Stomach (tissue), 9 donors: Measurements from ENCODE around the gene SIGLEC1. TPM values are rescaled to one million over a fixed set of nuclear protein-coding genes. Genes with fewer than 3 reads are reported as not detected.

ENCODE experiments used
- DNase-seq, 2 donors: peaks; one replicate each; pipeline versions ENCODE4 v3.0.0 to v3.0.0-alpha.2; 2013 to 2019
- H3K27ac ChIP-seq, 5 donors: fragments of 200-600 bp in 4 of 5; sonication (generic) in 4 of 5; one replicate each; pipeline ENCODE4 v1.5.1; 2013 to 2019; ENCODE audit warnings: mild to moderate bottlenecking in 1 of 5, moderate library complexity in 1 of 5
- H3K27me3 ChIP-seq, 3 donors: fragments of 200-600 bp; sonication (generic); one replicate each; pipeline ENCODE4 v1.5.1; 2017 to 2019; ENCODE audit warnings: mixed run types in 1 of 3
- H3K36me3 ChIP-seq, 4 donors: fragments of 200-600 bp; sonication (generic); 1 replicate in 3 of 4; 2 replicates in 1 of 4; pipeline ENCODE4 v1.5.1; 2016 to 2019
- H3K4me1 ChIP-seq, 4 donors: fragments of 200-600 bp; sonication (generic); one replicate each; pipeline ENCODE4 v1.5.1; 2016 to 2019
- H3K4me3 ChIP-seq, 4 donors: fragments of 200-600 bp; sonication (generic) in 3 of 4; one replicate each; pipeline ENCODE4 v1.5.1; 2016 to 2019; ENCODE audit warnings: mild to moderate bottlenecking in 1 of 4
- H3K9me3 ChIP-seq, 4 donors: fragments of 200-600 bp; sonication (generic); one replicate each; pipeline ENCODE4 v1.5.1; 2016 to 2019
- CTCF ChIP-seq, 7 experiments: fragments of 450-650 bp in 4 of 7; fragments of 200-600 bp in 3 of 7; sonication (generic) in 3 of 7; IDR thresholded peaks; one replicate each; pipeline ENCODE4 v1.5.1; 2016 to 2019; ENCODE audit warnings: antibody characterized with exemption in 7 of 7, control low read depth in 2 of 7, mild to moderate bottlenecking in 1 of 7
- EP300 ChIP-seq: sonication (generic); formaldehyde crosslinking; IDR thresholded peaks from one replicate; pipeline ENCODE4 v1.6.1; 2017; ENCODE audit warnings: antibody characterized with exemption
- POLR2A ChIP-seq, 4 donors: fragments of 450-650 bp; IDR thresholded peaks; one replicate each; pipeline ENCODE4 v1.6.1; 2016; ENCODE audit warnings: antibody characterized with exemption in 4 of 4, control low read depth in 2 of 4, mild to moderate bottlenecking in 1 of 4, moderate library complexity in 1 of 4
- POLR2AphosphoS5 ChIP-seq, 3 donors: sonication (generic); formaldehyde crosslinking; IDR thresholded peaks; one replicate each; pipeline ENCODE4 v1.6.1; 2016; ENCODE audit warnings: antibody characterized with exemption in 3 of 3
- WGBS, 5 donors: extraction: QIAGEN DNeasy Blood & Tissue Kit in 3 of 5; methylation state at CpG; one replicate each; pipeline versions ENCODE4 v1.1.5 to v1.1.7; 2013 to 2018; 5-methylcytosine and 5-hydroxymethylcytosine counted together
- intact Hi-C: fragments of 100-400 bp; cut with DNase I; formaldehyde crosslinking; loops from one replicate; pipeline ENCODE4 v1.15.1; 2023; ENCODE audit warnings: low total_unique reads
- polyA plus RNA-seq, 3 donors: library from polyadenylated mRNA; stranded (reverse); fragments of 200-250 nt; gene quantifications; one replicate each; pipeline ENCODE4 v1.2.3, GENCODE V29; 2013
- total RNA-seq, 5 donors: library from RNA; depleted of rRNA; stranded (reverse); fragments of >200 nt; gene quantifications; one replicate each; pipeline versions ENCODE4 v1.1.0 to v1.2.3, GENCODE V29; 2014 to 2016
- donor health status: healthy with polysubstance abuse.
- donor health status: Bipolar disorder and iron deficiency.
- donor health status: healthy.

Gene SIGLEC1
- total and polyA plus RNA-seq, 8 donors: 1.4 to 22.2 (median 1.8) TPM

- intact Hi-C loops: loop anchor here (10.0 kb wide), 1 partner anchor 102 kb away; no protein-coding TSS in a partner anchor
- TF ChIP-seq EP300: no peak
- no peak for TF ChIP-seq CTCF (IDR thresholded peaks at IDR 0.05)
- no peak for TF ChIP-seq POLR2A (IDR thresholded peaks at IDR 0.05)
- TF ChIP-seq POLR2AphosphoS5 (IDR thresholded peaks at IDR 0.05): no peak
- Histone ChIP-seq H3K4me3 (peak overlapping the region; percentile 35 to 55 (median 38)), H3K27me3 (peaks cover 0 to 22% (median 13%) of the 10 kb centered on the region in 3 donors), H3K36me3 (peaks cover 6 to 63% (median 32%) of the 10 kb centered on the region in 4 donors), H3K4me1 (peaks cover 16 to 46% (median 29%) of the 10 kb centered on the region in 4 donors), H3K27ac (peak overlapping the region in 1 of 5 donors; percentile 46), H3K9me3 (no peaks in the 10 kb centered on the region)
- 28 to 68% (median 33%) methylated on average over 13 of the region's 13 CpGs for WGBS, 5 donors
- DNase-seq: no peak
Observed at GRCh38 chr20:3752386-3752759, 40.0 kb upstream of the SIGLEC1 start.

DNA sequence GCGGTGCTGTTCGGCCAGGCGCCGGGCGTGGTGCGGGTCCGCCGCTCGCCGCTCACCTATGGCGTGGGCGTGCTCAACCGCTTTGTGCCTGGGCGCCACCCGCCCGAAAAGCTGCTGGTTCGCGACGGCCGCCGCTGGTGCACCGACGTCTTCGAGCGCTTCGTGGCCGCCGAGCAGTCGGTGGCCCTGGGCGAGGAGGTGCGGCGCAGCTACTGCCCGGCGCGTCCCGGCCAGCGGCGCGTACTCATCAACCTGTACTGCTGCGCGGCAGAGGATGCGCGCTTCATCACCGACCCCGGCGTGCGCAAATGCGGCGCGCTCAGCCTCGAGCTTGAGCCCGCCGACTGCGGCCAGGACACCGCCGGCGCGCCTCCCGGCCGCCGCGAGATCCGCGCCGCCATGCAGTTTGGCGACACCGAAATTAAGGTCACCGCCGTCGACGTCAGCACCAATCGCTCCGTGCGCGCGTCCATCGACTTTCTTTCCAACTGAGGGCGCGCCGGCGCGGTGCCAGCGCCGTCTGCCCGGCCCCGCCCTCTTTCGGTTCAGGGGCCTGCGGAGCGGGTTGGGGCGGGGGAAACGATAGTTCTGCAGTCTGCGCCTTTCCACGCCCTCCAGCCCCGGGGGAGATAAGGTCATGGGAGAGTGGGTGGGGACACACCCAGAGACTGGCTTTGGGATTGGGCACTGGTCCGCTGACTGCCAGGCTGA, 39.4 kb upstream of the SIGLEC1 start:
- WGBS, 5 donors: 20 to 61% (median 27%) methylated on average over 15 to 95 of the region's 95 CpGs
- Histone ChIP-seq H3K9me3 (no peaks in the 10 kb centered on the region), H3K4me1 (peaks cover 16 to 43% (median 29%) of the 10 kb centered on the region in 4 donors), H3K27ac (peak overlapping the region in 2 of 5 donors; percentile 4 to 46), H3K4me3 (peak overlapping the region; percentile 35 to 55 (median 38)), H3K27me3 (peaks cover 0 to 22% (median 13%) of the 10 kb centered on the region in 3 donors), H3K36me3 (peaks cover 3 to 57% (median 30%) of the 10 kb centered on the region in 4 donors)
- intact Hi-C loops: loop anchor here (10.0 kb wide), 1 partner anchor 103 kb away; no protein-coding TSS in a partner anchor
- TF ChIP-seq POLR2AphosphoS5 (IDR thresholded peaks at IDR 0.05) (no peak), POLR2A (IDR thresholded peaks at IDR 0.05) (no peak), EP300 (no peak), CTCF (IDR thresholded peaks at IDR 0.05) (no peak)
- peak; percentile 72 to 86 for DNase-seq

DNA sequence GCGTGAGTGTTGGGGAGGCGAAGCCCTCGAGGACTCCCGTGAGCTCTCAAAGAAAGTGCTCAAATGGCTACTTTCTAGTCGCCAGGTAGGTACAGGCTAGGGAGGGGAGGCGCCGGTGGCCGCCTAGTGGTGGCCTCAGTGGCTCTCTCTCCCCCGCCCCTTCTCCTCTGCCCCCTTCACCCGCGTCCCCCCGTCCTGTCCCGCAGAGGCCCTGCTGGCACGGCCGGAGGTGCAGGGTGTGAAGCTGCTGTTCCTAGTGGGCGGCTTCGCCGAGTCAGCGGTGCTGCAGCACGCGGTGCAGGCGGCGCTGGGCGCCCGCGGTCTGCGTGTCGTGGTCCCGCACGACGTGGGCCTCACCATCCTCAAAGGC, 38.9 kb upstream of the SIGLEC1 start:
- Histone ChIP-seq H3K27ac (no peak overlapping the region), H3K4me3 (peak overlapping the region in 3 of 4 donors; percentile 35 to 55 (median 38)), H3K9me3 (no peaks in the 10 kb centered on the region), H3K4me1 (peaks cover 16 to 43% (median 29%) of the 10 kb centered on the region in 4 donors), H3K36me3 (peaks cover 3 to 52% (median 30%) of the 10 kb centered on the region in 4 donors), H3K27me3 (peaks cover 0 to 22% (median 13%) of the 10 kb centered on the region in 3 donors)
- intact Hi-C loops: loop anchor here (10.0 kb wide), 1 partner anchor 104 kb away; no protein-coding TSS in a partner anchor
- no peak for TF ChIP-seq POLR2A (IDR thresholded peaks at IDR 0.05)
- TF ChIP-seq POLR2AphosphoS5 (IDR thresholded peaks at IDR 0.05): no peak
- TF ChIP-seq CTCF (IDR thresholded peaks at IDR 0.05): no peak
- no peak for TF ChIP-seq EP300
- 36 to 64% (median 53%) methylated on average over 12 to 31 of the region's 31 CpGs for WGBS, 5 donors
- DNase-seq: no peak

DNA sequence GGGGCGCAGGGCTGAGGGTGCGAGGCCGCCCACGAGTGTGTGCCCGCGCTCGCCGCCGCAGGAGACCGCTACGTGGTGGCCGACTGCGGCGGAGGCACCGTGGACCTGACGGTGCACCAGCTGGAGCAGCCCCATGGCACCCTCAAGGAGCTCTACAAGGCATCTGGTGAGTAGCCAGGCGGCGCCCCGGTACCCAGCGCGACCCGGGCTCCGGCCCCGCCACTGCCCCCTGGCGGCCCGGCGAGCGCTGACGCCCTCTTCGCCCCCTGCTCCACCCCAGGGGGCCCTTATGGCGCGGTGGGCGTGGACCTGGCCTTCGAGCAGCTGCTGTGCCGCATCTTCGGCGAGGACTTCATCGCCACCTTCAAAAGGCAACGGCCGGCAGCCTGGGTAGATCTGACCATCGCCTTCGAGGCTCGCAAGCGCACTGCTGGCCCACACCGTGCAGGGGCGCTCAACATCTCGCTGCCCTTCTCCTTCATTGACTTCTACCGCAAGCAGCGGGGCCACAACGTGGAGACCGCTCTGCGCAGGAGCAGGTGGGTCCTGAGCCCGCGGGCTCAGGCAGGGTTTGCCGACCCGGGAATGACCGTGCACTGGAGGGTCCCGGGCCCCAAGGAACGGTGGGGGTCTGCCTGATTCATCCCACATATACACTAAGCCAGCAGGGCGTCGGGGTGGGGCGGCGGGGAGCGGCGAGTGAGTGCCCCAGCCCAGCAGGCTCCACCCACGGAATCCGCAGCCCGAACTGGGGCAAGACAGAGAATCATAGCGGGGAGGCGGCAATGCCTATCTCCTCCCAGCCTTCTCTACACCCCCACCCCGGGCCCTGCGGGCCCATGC, 37.5 kb upstream of the SIGLEC1 start:
- 30 to 77% (median 37%) methylated on average over 22 to 72 of the region's 72 CpGs for WGBS, 5 donors
- H3K27ac ChIP-seq: no peak overlapping the region
- peak; percentile 39 to 75 for DNase-seq
- peaks cover 0 to 30% (median 13%) of the 10 kb centered on the region in 3 donors for H3K27me3 ChIP-seq
- peak overlapping the region in 1 of 4 donors; percentile 13 for H3K4me3 ChIP-seq
- H3K4me1 ChIP-seq: peaks cover 17 to 49% (median 34%) of the 10 kb centered on the region in 4 donors
- peaks cover 2 to 39% (median 24%) of the 10 kb centered on the region in 4 donors for H3K36me3 ChIP-seq
- intact Hi-C loops: loop anchor here (10.0 kb wide), 1 partner anchor 105 kb away; no protein-coding TSS in a partner anchor
- no peaks in the 10 kb centered on the region for H3K9me3 ChIP-seq
- TF ChIP-seq POLR2AphosphoS5 (IDR thresholded peaks at IDR 0.05) (no peak), CTCF (IDR thresholded peaks at IDR 0.05) (peak in 5 of 7 experiments; percentile 25 to 60 (median 53)), POLR2A (IDR thresholded peaks at IDR 0.05) (no peak), EP300 (no peak)
